ENCODE data around the gene HOXA13.
A peak's percentile ranks its signal among the peaks of the same experiment; 100 is the strongest.

HOXA13 gene

DNA sequence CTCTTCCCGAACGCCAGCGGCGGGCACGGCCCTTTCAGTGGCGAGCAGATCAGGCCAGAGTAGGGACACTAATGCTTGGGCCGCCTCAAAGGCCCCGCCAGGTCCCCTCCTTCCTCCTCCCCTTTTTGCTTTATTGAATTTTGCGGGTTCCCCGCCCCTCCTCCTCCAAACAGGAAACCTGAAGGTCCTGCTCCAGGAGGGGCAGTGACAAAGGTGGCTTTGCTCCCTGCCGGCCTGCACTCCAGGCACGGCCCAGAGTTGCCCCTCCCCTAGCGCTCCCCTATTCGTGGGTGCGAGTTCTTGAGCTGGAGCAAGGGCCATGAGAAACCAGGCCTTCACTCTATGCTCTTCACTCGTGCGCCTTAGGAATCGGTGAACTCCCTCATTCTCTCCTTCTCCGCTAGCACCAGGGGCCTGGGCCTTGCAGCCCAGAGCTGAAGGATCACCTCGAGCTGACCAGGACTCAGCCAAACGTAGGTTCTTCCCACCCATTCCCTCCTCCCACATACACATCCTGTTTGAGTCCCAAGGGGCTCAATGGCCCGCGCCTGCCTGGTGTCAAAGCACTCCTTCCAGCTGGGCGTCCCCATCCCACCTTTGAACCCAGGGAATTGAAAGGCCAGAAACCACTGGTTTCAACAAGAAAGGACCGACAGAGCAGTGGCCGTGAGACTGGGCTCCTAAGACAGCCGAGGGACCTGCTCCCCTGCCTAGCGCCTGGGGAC is 51.7 kb downstream of the HOXA13 start:
- no peaks in the 10 kb centered on the region for H3K27me3 ChIP-seq (replicated peaks; ENCODE audit: control insufficient read depth, insufficient read depth, low read length)
- no peak for DNase-seq (ENCODE audit: low read depth)

DNA sequence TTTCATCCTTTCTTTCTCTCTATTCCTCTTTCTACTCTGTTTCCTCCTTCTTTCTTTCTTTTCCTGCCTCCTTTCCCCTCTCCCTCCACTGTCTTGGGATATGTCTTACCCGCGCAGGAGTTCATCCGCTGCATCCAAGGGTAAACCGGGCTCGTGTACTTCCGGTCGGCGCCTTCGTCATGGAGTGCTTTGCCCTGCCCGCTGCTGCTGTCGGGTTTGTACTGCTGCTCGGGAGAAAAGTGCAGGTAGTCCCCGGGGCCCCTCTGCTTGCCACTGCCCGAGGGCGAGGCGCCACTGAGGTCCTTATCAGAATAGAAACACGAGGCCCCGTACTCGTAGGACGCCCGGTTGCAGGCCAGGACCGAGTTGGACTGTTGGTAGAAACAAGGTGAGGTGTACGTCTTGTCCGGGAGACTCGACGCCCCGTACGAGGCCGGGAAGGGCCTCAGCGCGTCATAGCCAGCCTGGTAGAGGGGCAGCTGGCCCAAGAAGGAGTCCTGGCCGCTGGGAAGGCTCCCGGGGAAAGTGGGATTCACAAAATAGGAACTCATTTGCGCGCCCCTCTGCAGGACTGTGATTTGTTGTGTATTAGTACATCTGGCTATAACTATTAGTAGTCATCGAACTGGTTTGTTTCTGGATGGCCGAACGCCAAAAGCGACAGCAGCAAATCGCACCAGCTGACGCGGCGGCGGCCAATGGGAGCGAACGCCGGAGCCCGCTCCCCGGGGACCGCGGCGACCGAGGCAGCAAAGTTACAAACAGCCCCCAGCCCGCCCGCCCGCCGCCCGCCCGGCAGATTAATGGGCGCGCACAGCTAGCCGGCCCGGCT is 52.5 kb downstream of the HOXA13 start, which contains the start of gene HOXA6:
TSS of gene HOXA6 (minus strand) at position 576 of the 832 bp plus-strand sequence. CDS start at position 551, 25 bp downstream.
- Histone ChIP-seq H3K9ac (ENCODE audit: low read length) (peak within 1 kb of the TSS; percentile 97), H3K9me3 (ENCODE audit: control insufficient read depth, low read length) (no peaks in the 10 kb centered on the region), H3K36me3 (ENCODE audit: control insufficient read depth, insufficient read depth, low read length, severe bottlenecking) (peaks cover 16% of the 10 kb centered on the region), H3K27me3 (replicated peaks; ENCODE audit: control insufficient read depth, insufficient read depth, low read length) (no peaks in the 10 kb centered on the region), H3K4me3 (ENCODE audit: low read length) (peak within 1 kb of the TSS; percentile 94), H3K4me1 (ENCODE audit: control insufficient read depth, insufficient read depth, low read length) (peaks cover 36% of the 10 kb centered on the region)
- DNase-seq (ENCODE audit: low read depth) = no peak

More for the DNA sequence above, 51.7 kb downstream of the HOXA13 start:
- Histone ChIP-seq H3K4me1 (ENCODE audit: control insufficient read depth, insufficient read depth, low read length) (peaks cover 40% of the 10 kb centered on the region), H3K9ac (ENCODE audit: low read length) (peak overlapping the region; percentile 97), H3K4me3 (ENCODE audit: low read length) (peak overlapping the region; percentile 94), H3K9me3 (ENCODE audit: control insufficient read depth, low read length) (no peaks in the 10 kb centered on the region), H3K36me3 (ENCODE audit: control insufficient read depth, insufficient read depth, low read length, severe bottlenecking) (peaks cover 16% of the 10 kb centered on the region)

DNA sequence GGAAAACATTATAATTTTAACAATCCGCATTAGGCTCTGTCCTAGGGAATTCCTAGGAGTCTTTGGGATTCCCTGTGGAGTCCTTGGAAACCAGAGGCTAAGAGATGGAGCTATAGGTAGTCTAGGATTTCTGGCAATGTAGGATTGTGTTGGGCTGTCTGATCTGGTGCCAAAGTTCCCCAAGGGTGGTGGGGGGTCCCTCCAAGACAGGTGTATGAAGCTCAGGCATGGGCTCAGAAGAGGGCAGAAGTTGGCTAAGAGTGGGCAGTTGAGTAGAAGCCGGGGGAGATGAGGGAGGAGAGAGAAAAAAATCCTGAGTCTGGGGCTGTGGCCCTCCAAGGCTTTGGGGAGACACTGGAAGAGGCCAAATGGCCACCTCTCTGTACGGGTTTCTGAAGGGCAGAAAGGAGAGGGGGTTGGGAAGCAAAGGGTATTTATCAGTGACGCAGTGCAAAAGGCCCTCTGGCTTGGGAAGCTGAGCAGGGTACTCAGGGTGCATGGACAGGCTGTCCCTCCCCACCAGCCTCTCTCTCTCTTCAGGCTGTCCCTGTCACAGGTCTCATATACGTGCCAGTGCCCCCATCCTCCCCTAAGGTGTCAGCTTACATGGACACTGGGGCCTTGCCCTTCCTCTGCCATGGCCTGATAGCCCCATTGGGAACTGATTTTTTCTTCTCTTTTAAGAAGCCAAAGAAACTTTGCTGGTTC is 53.2 kb downstream of the HOXA13 start:
- no peak for DNase-seq (ENCODE audit: low read depth)
- Histone ChIP-seq H3K9me3 (ENCODE audit: control insufficient read depth, low read length) (no peaks in the 10 kb centered on the region), H3K9ac (ENCODE audit: low read length) (peak overlapping the region; percentile 88), H3K4me3 (ENCODE audit: low read length) (peak overlapping the region; percentile 94), H3K4me1 (ENCODE audit: control insufficient read depth, insufficient read depth, low read length) (peaks cover 36% of the 10 kb centered on the region), H3K36me3 (ENCODE audit: control insufficient read depth, insufficient read depth, low read length, severe bottlenecking) (peaks cover 18% of the 10 kb centered on the region), H3K27me3 (replicated peaks; ENCODE audit: control insufficient read depth, insufficient read depth, low read length) (no peaks in the 10 kb centered on the region)

DNA sequence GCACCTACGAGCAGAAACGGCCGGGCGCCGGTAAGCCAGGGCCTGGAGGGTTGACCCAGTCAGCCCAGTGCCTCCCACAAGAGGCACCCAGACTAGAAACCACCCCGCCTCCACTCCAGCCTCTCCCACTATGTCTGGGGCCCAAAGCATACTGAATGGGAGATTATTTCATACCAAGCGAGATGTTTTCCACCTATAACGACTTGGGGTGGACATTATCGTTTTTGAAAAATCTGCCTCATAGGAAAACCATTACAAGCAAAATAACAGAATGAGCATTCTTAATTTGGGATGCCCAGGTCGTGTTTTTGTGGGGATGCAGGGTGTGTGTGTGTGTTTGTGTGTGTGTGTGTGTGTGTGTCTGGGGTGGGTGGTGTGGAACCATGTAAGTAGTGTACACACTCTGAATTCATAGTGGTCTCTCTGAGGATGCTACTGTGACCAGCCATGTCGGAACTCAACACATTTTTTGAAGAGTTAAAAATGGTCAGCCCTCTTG is 53.9 kb downstream of the HOXA13 start:
- Histone ChIP-seq H3K36me3 (ENCODE audit: control insufficient read depth, insufficient read depth, low read length, severe bottlenecking) (peaks cover 25% of the 10 kb centered on the region), H3K4me3 (ENCODE audit: low read length) (peak overlapping the region; percentile 94), H3K9ac (ENCODE audit: low read length) (peak overlapping the region; percentile 88), H3K4me1 (ENCODE audit: control insufficient read depth, insufficient read depth, low read length) (peaks cover 39% of the 10 kb centered on the region), H3K9me3 (ENCODE audit: control insufficient read depth, low read length) (no peaks in the 10 kb centered on the region), H3K27me3 (replicated peaks; ENCODE audit: control insufficient read depth, insufficient read depth, low read length) (no peaks in the 10 kb centered on the region)
- no peak for DNase-seq (ENCODE audit: low read depth)

DNA sequence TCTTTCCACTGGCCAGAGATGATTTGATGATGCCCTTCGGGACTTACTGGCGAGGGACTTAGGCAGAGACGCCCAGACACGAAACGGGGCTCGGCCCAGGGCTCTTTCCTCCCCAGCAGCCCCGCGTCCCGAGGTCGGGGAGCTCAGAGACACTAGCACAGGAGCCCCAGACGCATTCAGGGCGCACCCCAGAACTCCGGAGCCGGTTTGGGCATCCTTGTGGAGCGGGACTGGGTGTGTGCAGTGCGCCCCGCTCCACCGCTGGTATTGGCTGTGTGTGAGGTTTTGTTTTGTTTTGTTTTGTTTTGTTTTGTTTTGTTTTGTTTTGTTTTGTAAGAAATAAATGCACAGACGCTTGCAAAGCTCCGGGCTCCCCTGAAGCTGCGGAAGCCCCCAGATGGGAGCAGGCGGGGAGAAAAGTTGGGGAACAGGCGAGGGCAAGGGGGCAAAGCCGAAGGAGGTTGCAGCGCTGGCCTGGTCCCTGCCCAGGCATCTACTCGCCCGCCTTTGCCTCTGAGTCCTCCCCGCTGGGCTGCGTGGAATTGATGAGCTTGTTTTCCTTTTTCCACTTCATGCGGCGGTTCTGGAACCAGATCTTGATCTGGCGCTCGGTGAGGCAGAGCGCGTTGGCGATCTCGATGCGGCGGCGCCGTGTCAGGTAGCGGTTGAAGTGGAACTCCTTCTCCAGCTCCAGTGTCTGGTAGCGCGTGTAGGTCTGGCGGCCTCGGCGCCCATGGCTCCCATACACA is 54.6 kb downstream of the HOXA13 start:
- Histone ChIP-seq H3K27me3 (replicated peaks; ENCODE audit: control insufficient read depth, insufficient read depth, low read length) (no peaks in the 10 kb centered on the region), H3K4me3 (ENCODE audit: low read length) (peak overlapping the region; percentile 94), H3K9ac (ENCODE audit: low read length) (peak overlapping the region; percentile 88), H3K4me1 (ENCODE audit: control insufficient read depth, insufficient read depth, low read length) (peaks cover 44% of the 10 kb centered on the region), H3K9me3 (ENCODE audit: control insufficient read depth, low read length) (no peaks in the 10 kb centered on the region), H3K36me3 (ENCODE audit: control insufficient read depth, insufficient read depth, low read length, severe bottlenecking) (peaks cover 25% of the 10 kb centered on the region)
- DNase-seq (ENCODE audit: low read depth) = no peak

DNA sequence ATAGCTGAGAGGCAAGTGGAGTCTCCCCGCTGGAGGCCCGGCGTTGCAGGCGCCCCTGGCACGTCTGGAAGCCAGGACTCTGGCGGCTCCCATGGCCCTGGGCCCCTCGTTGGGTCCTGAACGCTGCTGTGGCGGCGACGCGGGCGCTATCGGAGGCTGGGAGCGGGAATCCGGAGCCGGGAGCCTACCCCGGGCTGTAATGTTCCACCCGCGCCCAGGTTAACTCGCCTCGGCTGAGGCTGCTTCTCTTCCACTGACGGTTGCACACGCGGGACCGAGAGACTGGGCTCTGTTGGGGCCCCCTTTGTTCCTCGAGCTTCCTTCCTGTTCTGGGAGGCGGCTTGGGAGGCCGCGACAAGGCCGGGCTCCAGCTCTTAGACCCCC is 55.1 kb downstream of the HOXA13 start:
- Histone ChIP-seq H3K27me3 (replicated peaks; ENCODE audit: control insufficient read depth, insufficient read depth, low read length) (no peaks in the 10 kb centered on the region), H3K9ac (ENCODE audit: low read length) (peak overlapping the region; percentile 88), H3K4me1 (ENCODE audit: control insufficient read depth, insufficient read depth, low read length) (peaks cover 50% of the 10 kb centered on the region), H3K9me3 (ENCODE audit: control insufficient read depth, low read length) (no peaks in the 10 kb centered on the region), H3K36me3 (ENCODE audit: control insufficient read depth, insufficient read depth, low read length, severe bottlenecking) (peaks cover 25% of the 10 kb centered on the region), H3K4me3 (ENCODE audit: low read length) (peak overlapping the region; percentile 94)
- DNase-seq (ENCODE audit: low read depth) = no peak
